ENCODE results near the gene CMTR1. TPM values are rescaled to one million over a fixed set of nuclear protein-coding genes. Genes with fewer than 3 reads are reported as not detected.

Gene CMTR1
- total RNA-seq, 4 donors from 2014 or later: 21.4 to 43.1 (median 29.3) TPM

DNA sequence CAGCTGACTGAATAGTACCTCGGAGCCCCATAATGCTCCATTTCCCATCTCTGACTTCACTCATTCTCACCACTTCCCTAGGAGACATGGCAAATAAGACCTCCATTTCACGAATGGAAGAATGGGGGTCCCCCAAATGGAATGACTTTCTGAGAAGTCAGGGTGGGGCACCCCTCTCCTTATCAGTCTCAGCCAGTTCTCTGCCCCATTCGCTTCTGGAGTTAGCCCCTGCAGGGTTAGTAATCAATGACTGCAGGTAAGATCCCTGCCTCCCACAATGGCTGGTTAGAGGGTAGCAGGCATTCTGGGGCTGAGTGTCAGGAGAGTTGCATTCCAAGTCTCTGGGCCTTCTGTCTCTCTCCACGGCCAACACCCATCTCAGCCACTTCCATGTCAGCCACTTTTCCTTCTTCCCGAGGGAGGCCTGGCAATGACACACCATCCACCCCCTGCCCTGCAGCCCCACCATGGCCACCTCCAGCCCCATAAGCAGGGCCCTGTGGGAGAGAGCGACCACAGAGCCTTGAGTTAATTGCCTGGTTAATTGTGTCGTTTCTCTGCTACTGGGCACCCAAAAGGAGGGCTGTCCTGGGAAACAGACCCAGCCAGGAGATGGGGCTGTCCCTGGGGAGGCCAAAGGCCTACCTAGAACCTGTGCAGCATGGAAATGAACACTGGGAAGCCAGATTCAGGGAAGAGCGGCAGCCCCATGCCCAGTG lies 53.3 kb downstream of the CMTR1 start:
- TF ChIP-seq, protein P1, sequence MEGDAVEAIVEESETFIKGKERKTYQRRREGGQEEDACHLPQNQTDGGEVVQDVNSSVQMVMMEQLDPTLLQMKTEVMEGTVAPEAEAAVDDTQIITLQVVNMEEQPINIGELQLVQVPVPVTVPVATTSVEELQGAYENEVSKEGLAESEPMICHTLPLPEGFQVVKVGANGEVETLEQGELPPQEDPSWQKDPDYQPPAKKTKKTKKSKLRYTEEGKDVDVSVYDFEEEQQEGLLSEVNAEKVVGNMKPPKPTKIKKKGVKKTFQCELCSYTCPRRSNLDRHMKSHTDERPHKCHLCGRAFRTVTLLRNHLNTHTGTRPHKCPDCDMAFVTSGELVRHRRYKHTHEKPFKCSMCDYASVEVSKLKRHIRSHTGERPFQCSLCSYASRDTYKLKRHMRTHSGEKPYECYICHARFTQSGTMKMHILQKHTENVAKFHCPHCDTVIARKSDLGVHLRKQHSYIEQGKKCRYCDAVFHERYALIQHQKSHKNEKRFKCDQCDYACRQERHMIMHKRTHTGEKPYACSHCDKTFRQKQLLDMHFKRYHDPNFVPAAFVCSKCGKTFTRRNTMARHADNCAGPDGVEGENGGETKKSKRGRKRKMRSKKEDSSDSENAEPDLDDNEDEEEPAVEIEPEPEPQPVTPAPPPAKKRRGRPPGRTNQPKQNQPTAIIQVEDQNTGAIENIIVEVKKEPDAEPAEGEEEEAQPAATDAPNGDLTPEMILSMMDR (IDR thresholded peaks at IDR 0.05; ENCODE audit: low read depth): no peak

DNA sequence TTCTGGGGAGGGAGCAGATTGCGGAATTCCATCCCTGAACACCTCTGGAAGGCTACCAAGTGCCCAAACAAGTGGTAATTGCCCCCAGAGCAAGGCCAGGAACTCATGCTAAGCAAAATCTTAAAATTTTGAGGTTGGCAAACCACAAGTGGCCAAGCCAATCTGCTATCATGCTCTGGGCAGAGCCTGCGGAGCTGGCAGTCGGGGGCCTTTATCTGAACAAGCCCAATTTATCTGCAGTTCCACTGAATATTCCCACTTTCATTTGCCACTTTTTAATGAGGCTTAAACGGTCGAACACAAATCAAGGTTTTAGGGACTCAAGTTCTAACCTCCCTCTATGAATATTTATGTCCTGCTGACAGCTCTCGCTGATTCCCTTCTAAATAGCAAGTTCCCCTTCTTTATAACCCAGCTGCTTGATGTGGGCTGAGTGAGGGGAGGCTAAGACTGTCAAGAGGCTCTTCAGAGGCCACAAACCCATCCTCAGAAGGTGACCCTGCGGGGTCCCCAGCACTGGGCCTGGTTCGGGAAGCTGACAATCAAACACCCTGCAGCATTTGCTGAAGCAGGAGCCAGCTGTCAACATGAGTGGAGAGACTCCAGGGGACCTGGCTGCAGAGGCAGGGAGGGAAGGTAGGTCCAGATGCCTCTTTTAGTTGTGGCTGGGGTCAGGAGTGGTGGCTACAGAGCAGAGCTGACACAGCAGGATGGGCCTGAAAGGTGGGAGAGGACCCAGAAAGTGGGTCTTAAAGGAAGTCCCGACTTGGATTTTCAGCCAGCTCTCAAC lies 54.8 kb downstream of the CMTR1 start:
- TF ChIP-seq, protein P1 (IDR thresholded peaks at IDR 0.05; ENCODE audit: low read depth): no peak

DNA sequence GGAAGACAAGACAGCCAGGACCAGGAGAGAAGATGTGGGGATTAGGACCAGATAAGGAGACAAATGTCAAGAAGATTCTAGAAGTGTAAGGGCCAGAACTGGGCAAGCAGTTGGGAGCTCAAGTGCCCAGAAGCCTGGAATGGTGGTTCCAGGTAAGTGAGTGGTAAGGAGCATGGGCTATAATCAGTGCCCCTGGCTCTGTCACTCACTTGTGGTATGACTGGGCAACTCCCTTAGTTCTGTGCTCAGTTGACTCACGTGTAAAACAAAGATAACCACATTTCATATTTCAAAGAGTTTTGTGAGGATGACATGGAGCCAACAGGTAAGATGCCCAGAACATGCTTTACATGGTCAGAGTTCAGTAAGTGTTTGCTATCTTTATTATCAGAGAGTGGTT lies 55.5 kb downstream of the CMTR1 start:
- TF ChIP-seq, protein P1 (IDR thresholded peaks at IDR 0.05; ENCODE audit: low read depth): no peak

DNA sequence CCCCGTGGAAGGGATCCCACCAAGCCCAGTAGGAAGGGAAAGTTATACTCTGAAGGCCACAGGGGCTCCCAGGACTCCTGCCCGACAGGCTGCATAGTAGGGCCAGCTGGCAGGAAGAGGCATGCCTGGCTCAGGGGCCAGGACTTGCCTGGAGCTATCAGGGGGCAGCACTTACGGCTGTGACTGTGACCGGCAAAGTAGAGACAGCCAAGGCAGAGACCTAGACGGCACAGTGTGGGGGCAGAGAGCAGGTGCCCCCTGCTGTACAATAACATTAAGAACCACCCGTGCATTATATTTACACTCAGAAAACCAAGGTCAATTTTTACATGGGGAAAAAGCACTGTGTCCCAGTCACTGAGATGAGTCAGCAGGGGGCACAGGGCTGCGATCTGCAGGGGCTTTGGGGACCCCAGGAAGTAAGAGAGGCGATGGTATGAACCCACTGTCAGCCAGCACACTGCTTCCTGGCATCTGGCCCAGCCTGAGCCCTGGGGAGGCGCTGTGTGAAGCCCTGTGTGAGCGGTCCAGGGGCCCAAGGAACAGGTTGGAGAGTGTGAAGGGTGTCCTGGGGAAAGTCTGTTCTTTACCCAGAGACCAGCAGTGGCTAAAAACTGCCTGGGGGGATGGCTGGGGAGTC lies 56.8 kb downstream of the CMTR1 start:
- TF ChIP-seq, protein P1 (IDR thresholded peaks at IDR 0.05; ENCODE audit: low read depth): no peak

DNA sequence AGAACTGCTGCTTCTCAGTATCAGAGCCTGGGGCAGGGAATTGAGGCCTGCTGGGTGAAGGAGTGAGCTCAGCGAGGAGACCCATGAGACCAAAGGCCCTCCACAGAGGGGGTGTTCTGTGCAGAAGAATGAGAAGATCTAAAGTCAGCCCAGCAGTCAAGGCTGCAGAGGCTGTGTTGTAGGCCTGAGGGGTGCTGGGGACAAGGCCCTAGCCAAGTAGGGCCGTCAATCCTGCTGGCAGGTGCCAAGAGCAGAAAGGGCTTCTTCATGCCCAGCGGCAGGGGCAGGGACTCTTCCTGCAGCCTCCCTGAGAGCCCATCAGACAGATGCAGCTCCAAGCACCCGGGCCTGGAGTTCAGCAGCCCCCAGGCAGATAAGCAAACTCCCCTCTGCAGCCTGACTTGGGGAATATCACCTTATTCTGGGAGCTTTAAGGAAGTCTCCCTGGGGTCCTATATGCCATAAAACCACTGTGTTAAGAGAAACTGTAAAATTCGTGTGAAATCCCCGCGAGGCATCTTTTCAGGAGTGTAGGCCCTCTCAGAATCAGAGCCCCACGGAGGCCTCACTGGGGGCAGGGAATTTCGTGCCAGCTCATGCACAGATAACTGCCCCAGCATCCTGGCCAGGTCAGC lies 57.6 kb downstream of the CMTR1 start:
- TF ChIP-seq, protein P1 (IDR thresholded peaks at IDR 0.05; ENCODE audit: low read depth): no peak

DNA sequence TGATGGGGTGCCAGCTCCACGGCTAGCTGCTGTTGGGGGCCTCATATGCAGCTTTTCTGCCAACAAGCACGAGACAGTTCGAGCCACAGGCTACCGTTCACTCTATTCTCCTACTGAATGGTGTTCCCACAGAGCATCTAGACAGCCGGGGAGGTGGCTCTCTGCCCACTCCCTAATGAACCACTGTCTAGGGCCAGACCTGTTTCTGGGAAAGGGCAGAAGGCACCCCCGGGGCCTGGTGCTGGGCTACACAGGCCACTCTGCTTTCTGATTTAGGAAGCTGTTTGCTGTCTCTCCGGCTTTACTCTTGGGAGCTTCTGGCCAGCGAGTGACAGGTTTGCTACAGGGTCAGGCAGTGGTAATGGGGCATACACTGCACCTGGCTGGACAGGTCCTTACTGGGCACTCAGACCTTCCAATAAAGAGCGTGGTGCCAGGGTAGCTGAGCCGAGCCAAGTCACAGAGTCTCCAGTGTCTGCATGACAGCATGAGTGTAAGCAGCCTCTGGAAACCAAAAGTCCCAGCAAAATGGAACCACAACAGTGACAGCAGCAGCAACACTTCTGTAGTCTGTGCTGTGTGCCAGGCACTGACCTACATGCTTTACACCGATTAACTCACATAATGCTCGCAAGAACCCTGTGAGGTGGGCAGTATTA lies 58.3 kb downstream of the CMTR1 start:
- TF ChIP-seq, protein P1 (IDR thresholded peaks at IDR 0.05; ENCODE audit: low read depth): no peak

All from subcutaneous adipose tissue (tissue), 4 donors.